Naive B cell (primary cell): ENCODE data around the gene TCP11. TPM values are rescaled to one million over a fixed set of nuclear protein-coding genes. Genes with fewer than 3 reads are reported as not detected.

ENCODE experiments used
- ATAC-seq, 2 donors: fragments of 150-1000 bp; cut with Tn5 transposase; 2 replicates each; pipeline ENCODE4 v1.10.0; 2021; ENCODE audit warnings: low read depth in 2 of 2, mild to moderate bottlenecking in 2 of 2, moderate library complexity in 2 of 2
- DNase-seq: peaks from one replicate; pipeline ENCODE4 v3.0.0; 2022
- H3K27ac Mint-ChIP-seq, 6 donors: one replicate each; pipeline ENCODE4 v1.8.0; 2020 to 2022; ENCODE audit warnings: mild to moderate bottlenecking in 6 of 6, mixed read lengths in 6 of 6, moderate library complexity in 5 of 6, inconsistent platforms in 2 of 6
- H3K27me3 Mint-ChIP-seq, 3 donors: one replicate each; pipeline ENCODE4 v1.8.0; 2021 to 2022; ENCODE audit warnings: mixed read lengths in 3 of 3, mild to moderate bottlenecking in 1 of 3
- H3K36me3 Mint-ChIP-seq, 2 donors: one replicate each; pipeline ENCODE4 v1.8.0; 2020 to 2022; ENCODE audit warnings: mixed read lengths in 2 of 2, inconsistent platforms in 1 of 2, mild to moderate bottlenecking in 1 of 2
- H3K4me1 Mint-ChIP-seq, 3 donors: one replicate each; pipeline ENCODE4 v1.8.0; 2020 to 2022; ENCODE audit warnings: mixed read lengths in 3 of 3, inconsistent platforms in 1 of 3, mild to moderate bottlenecking in 1 of 3, moderate library complexity in 1 of 3
- H3K4me3 Mint-ChIP-seq, 8 donors: one replicate each; pipeline ENCODE4 v1.8.0; 2020 to 2022; ENCODE audit warnings: mild to moderate bottlenecking in 8 of 8, mixed read lengths in 8 of 8, moderate library complexity in 8 of 8, inconsistent platforms in 2 of 8
- H3K9me3 Mint-ChIP-seq, 7 donors: one replicate each; pipeline ENCODE4 v1.8.0; 2020 to 2022; ENCODE audit warnings: mixed read lengths in 7 of 7, mild to moderate bottlenecking in 5 of 7, inconsistent platforms in 2 of 7, moderate library complexity in 1 of 7
- polyA plus RNA-seq, 6 donors: library from polyadenylated mRNA; unstranded; fragments of 300-500 nt; fragmentation: Illumina TruSeq; gene quantifications; one replicate each; pipeline ENCODE4 v1.2.3, GENCODE V29; 2021; ENCODE audit warnings: low read depth in 6 of 6

Gene TCP11
- polyA plus RNA-seq, 6 donors from 2014 or later, result not detected

- Mint-ChIP-seq H3K27me3 (peaks cover 8 to 40% (median 35%) of the 10 kb centered on the region in 3 donors), H3K4me1 (peaks cover 0 to 6% (median 0%) of the 10 kb centered on the region in 3 donors), H3K9me3 (peaks cover 0 to 7% (median 0%) of the 10 kb centered on the region in 7 donors), H3K4me3 (no peak overlapping the region), H3K27ac (peak overlapping the region in 1 of 6 donors; percentile 15), H3K36me3 (peaks cover 0 to 7% of the 10 kb centered on the region in 2 donors)
- DNase-seq, result no peak
- ATAC-seq, result no peak
Measured at GRCh38 chr6:35166520-35166919, 25.4 kb upstream of the TCP11 start.

DNA sequence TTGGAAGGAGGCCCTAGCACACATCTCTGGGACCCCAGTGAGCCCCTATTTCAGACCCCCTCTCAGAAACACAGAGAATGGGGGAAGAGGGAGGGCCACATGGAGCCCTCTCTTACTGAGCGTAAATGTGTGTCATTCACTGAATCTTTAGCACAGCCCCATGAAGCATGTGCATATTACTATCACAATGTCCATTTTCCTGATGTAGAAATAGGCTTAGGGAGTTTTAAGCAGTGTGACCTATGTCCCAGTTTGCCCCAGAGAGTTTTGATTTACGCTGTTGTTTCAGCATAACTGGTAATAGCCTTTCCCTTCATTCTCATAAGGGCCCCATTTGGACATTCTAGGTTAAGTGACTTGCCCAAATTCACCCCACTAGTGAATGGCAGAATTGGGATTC, 25.0 kb upstream of the TCP11 start:
- DNase-seq (no peak), ATAC-seq (no peak)
- peaks cover 0 to 7% of the 10 kb centered on the region in 2 donors for H3K36me3 Mint-ChIP-seq
- H3K27ac Mint-ChIP-seq, result no peak overlapping the region
- peaks cover 8 to 39% (median 35%) of the 10 kb centered on the region in 3 donors for H3K27me3 Mint-ChIP-seq
- H3K4me1 Mint-ChIP-seq, result peaks cover 0 to 6% (median 0%) of the 10 kb centered on the region in 3 donors
- peaks cover 0 to 7% (median 0%) of the 10 kb centered on the region in 7 donors for H3K9me3 Mint-ChIP-seq
- no peak overlapping the region for H3K4me3 Mint-ChIP-seq

DNA sequence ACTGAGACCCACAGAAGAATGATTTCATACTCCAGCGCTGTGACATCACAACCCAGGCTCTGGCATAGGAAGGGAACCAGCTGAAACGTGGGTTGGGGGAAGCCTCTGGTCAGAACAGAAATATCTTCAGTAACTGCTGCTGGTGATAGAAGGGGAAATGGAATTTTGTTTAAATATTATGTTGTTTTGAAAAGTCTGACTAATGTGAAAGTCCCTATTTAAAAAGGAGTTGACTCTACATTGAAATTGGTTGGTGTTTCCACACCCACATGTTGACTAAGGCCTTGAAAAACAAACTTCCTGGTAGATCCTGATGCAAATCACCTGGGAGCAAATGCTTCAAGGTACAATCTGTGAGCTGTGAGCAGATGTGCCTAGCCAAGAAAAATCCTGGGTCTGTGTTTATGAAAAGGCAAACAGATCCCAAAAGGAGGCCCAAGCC, 24.5 kb upstream of the TCP11 start:
- no peak overlapping the region for H3K27ac Mint-ChIP-seq
- peaks cover 0 to 7% of the 10 kb centered on the region in 2 donors for H3K36me3 Mint-ChIP-seq
- H3K27me3 Mint-ChIP-seq, result peaks cover 8 to 34% (median 31%) of the 10 kb centered on the region in 3 donors
- H3K9me3 Mint-ChIP-seq, result peaks cover 0 to 7% (median 0%) of the 10 kb centered on the region in 7 donors
- ATAC-seq (no peak), DNase-seq (no peak)
- no peak overlapping the region for H3K4me3 Mint-ChIP-seq
- peaks cover 0 to 6% (median 0%) of the 10 kb centered on the region in 3 donors for H3K4me1 Mint-ChIP-seq

- no peak overlapping the region for H3K27ac Mint-ChIP-seq
Measured at GRCh38 chr6:35164868-35165267, 23.7 kb upstream of the TCP11 start.

DNA sequence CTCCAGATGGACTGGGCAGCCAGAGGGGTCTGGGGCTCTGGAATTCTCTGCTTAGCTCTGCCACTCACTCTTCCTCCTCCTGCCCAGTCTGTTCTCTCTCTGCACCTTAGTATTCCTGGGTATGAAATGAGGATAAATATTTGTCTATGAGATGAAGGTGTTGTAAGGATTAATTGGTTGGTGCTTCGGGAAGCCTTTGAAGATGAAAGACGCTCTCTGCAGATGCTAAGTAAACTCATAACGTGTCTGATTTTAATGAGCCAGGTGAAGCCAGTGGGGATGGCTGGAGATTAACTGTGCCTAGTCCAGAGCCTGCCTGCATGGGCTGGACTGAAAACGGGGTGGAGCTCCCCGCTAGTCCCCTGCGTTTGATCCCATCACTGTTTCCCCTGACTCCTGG, 23.1 kb upstream of the TCP11 start:
- Mint-ChIP-seq H3K27ac (no peak overlapping the region), H3K36me3 (peaks cover 0 to under 1% of the 10 kb centered on the region in 2 donors), H3K9me3 (peaks cover 0 to 1% (median 0%) of the 10 kb centered on the region in 7 donors), H3K4me1 (peaks cover 0 to under 1% (median 0%) of the 10 kb centered on the region in 3 donors), H3K4me3 (no peak overlapping the region), H3K27me3 (peaks cover 8 to 37% (median 30%) of the 10 kb centered on the region in 3 donors)
- ATAC-seq (no peak), DNase-seq (no peak)

More at GRCh38 chr6:35164868-35165267, 23.7 kb upstream of the TCP11 start:
- H3K27me3 Mint-ChIP-seq, result peaks cover 8 to 32% (median 30%) of the 10 kb centered on the region in 3 donors
- H3K4me3 Mint-ChIP-seq, result no peak overlapping the region
- ATAC-seq, result no peak
- peaks cover 0 to 7% of the 10 kb centered on the region in 2 donors for H3K36me3 Mint-ChIP-seq
- peaks cover 0 to 6% (median 0%) of the 10 kb centered on the region in 3 donors for H3K4me1 Mint-ChIP-seq
- peaks cover 0 to 7% (median 0%) of the 10 kb centered on the region in 7 donors for H3K9me3 Mint-ChIP-seq
- no peak for DNase-seq

DNA sequence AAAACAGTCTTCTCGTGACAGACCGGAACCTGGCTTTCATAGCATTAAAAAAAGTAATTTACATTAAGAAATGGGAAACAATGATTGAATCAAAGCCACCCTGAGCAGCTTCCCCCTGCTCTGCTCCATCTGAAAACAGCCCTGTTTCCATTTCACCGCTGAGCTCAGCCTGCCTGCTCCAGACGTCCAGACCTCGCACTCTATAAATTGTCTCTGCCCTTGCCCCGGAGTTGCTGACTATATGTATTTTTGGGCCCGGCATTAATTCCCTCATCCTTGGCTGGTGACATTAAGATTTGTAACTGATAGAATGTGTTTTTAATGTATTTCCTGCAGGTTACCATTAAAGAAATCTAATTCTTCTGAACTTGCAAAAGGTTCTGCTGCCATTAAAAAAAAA, 22.7 kb upstream of the TCP11 start:
- H3K27ac Mint-ChIP-seq, result no peak overlapping the region
- DNase-seq, result no peak

GRCh38 chr6:35161776-35162607, 20.9 kb upstream of the TCP11 start:
- ATAC-seq, result no peak
- Mint-ChIP-seq H3K4me1 (no peaks in the 10 kb centered on the region), H3K4me3 (no peak overlapping the region), H3K27ac (no peak overlapping the region), H3K27me3 (peaks cover 12 to 45% (median 39%) of the 10 kb centered on the region in 3 donors), H3K36me3 (no peaks in the 10 kb centered on the region), H3K9me3 (no peaks in the 10 kb centered on the region)
- no peak for DNase-seq

More for the DNA sequence above, 22.7 kb upstream of the TCP11 start:
- Mint-ChIP-seq H3K4me3 (no peak overlapping the region), H3K27me3 (peaks cover 8 to 37% (median 29%) of the 10 kb centered on the region in 3 donors), H3K9me3 (no peaks in the 10 kb centered on the region), H3K4me1 (no peaks in the 10 kb centered on the region), H3K36me3 (no peaks in the 10 kb centered on the region)
- no peak for ATAC-seq

GRCh38 chr6:35161266-35161665, 20.1 kb upstream of the TCP11 start:
- no peaks in the 10 kb centered on the region for H3K9me3 Mint-ChIP-seq
- no peak overlapping the region for H3K4me3 Mint-ChIP-seq
- DNase-seq (no peak), ATAC-seq (no peak)
- no peak overlapping the region for H3K27ac Mint-ChIP-seq
- H3K36me3 Mint-ChIP-seq, result no peaks in the 10 kb centered on the region
- peaks cover 12 to 45% (median 39%) of the 10 kb centered on the region in 3 donors for H3K27me3 Mint-ChIP-seq
- no peaks in the 10 kb centered on the region for H3K4me1 Mint-ChIP-seq

DNA sequence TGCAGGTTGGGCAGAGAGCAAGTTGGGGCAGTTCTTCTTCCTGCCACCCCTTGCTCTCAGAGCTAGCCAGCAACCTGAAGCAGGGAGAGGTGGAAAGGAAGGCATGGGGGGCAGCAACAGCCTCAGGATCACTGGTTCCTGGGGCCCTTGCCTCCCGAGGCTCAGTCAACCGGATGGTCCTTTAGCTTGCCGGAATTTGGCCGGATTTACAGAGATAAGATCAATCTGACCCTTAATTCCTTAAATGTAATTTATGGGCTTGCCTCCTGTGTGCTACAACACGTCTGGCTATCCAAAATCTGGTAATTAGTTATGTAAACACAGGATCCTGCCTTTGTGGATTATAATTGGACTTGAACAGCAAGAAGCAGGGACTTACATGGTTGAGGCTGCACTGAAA, 19.5 kb upstream of the TCP11 start:
- Mint-ChIP-seq H3K36me3 (no peaks in the 10 kb centered on the region), H3K9me3 (no peaks in the 10 kb centered on the region), H3K27me3 (peaks cover 12 to 45% (median 39%) of the 10 kb centered on the region in 3 donors), H3K4me3 (no peak overlapping the region), H3K27ac (no peak overlapping the region), H3K4me1 (no peaks in the 10 kb centered on the region)
- no peak for ATAC-seq
- DNase-seq, result no peak

DNA sequence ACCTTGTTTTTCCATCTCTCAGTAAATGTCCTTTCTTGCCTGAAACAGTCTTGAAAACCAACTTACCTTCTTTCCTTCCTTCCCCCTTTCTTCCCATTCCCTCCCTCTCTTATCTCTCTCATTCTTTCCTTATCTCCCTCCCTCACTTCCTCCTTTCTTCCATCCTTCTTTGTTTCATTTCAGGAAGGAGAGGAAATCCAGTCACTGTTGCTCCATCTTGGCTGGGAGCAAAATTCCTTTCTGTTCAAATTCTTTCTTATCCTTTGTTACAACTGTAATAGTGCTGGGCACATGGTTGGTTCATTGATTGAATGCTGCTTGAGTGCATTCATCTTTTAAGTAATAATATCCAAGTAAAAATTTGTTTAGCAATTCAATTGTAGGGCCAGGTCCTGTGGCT, 17.4 kb upstream of the TCP11 start:
- no peaks in the 10 kb centered on the region for H3K36me3 Mint-ChIP-seq
- no peak for ATAC-seq
- H3K27me3 Mint-ChIP-seq, result peaks cover 4 to 34% (median 33%) of the 10 kb centered on the region in 3 donors
- DNase-seq, result no peak
- H3K27ac Mint-ChIP-seq, result peak overlapping the region in 2 of 6 donors; percentile 1 to 39
- H3K4me1 Mint-ChIP-seq, result no peaks in the 10 kb centered on the region
- no peak overlapping the region for H3K4me3 Mint-ChIP-seq
- H3K9me3 Mint-ChIP-seq, result no peaks in the 10 kb centered on the region

- Mint-ChIP-seq H3K27me3 (peaks cover 4 to 23% (median 22%) of the 10 kb centered on the region in 3 donors), H3K4me3 (no peak overlapping the region), H3K9me3 (no peaks in the 10 kb centered on the region), H3K27ac (no peak overlapping the region), H3K36me3 (no peaks in the 10 kb centered on the region), H3K4me1 (no peaks in the 10 kb centered on the region)
- DNase-seq (no peak), ATAC-seq (no peak)
Measured at GRCh38 chr6:35154947-35155346, 13.8 kb upstream of the TCP11 start.

GRCh38 chr6:35154262-35154661, 13.1 kb upstream of the TCP11 start:
- ATAC-seq, result no peak
- Mint-ChIP-seq H3K27me3 (peaks cover 4 to 18% (median 16%) of the 10 kb centered on the region in 3 donors), H3K4me3 (no peak overlapping the region), H3K4me1 (no peaks in the 10 kb centered on the region), H3K36me3 (no peaks in the 10 kb centered on the region), H3K27ac (peak overlapping the region in 1 of 6 donors; percentile 54), H3K9me3 (no peaks in the 10 kb centered on the region)
- no peak for DNase-seq

GRCh38 chr6:35152067-35152707, 11.0 kb upstream of the TCP11 start:
- H3K27ac Mint-ChIP-seq, result no peak overlapping the region
- no peak for ATAC-seq
- no peak for DNase-seq
- no peak overlapping the region for H3K4me3 Mint-ChIP-seq
- no peaks in the 10 kb centered on the region for H3K36me3 Mint-ChIP-seq
- peaks cover 0 to 16% (median 9%) of the 10 kb centered on the region in 3 donors for H3K27me3 Mint-ChIP-seq
- H3K4me1 Mint-ChIP-seq, result no peaks in the 10 kb centered on the region
- H3K9me3 Mint-ChIP-seq, result no peaks in the 10 kb centered on the region
